Measurements from ENCODE around the gene CD300C. TPM values are rescaled to one million over a fixed set of nuclear protein-coding genes. Genes with fewer than 3 reads are reported as not detected.

Gene CD300C
- total RNA-seq, 1 experiment from 2014 or later, result not detected

GRCh38 chr17:74493331-74493833 lies 52.5 kb downstream of the CD300C start:
- no peak overlapping the region for H3K4me3 ChIP-seq (ENCODE audit: low read depth, low read length, poor library complexity, severe bottlenecking)
- no peaks in the 10 kb centered on the region for H3K4me1 ChIP-seq (ENCODE audit: insufficient read depth, low read length, poor library complexity, severe bottlenecking)
- H3K36me3 ChIP-seq (ENCODE audit: insufficient read depth, low read length, poor library complexity, severe bottlenecking), result no peaks in the 10 kb centered on the region
- H3K9me3 ChIP-seq (ENCODE audit: low read depth, low read length, poor library complexity, severe bottlenecking), result no peaks in the 10 kb centered on the region
- no TSS peak for BruUV-seq (replicated peaks)
- no peak for TF ChIP-seq EZH2 (IDR thresholded peaks at IDR 0.05; ENCODE audit: borderline replicate concordance, low read depth, low read length, poor library complexity, severe bottlenecking)
- TF ChIP-seq, protein P1, sequence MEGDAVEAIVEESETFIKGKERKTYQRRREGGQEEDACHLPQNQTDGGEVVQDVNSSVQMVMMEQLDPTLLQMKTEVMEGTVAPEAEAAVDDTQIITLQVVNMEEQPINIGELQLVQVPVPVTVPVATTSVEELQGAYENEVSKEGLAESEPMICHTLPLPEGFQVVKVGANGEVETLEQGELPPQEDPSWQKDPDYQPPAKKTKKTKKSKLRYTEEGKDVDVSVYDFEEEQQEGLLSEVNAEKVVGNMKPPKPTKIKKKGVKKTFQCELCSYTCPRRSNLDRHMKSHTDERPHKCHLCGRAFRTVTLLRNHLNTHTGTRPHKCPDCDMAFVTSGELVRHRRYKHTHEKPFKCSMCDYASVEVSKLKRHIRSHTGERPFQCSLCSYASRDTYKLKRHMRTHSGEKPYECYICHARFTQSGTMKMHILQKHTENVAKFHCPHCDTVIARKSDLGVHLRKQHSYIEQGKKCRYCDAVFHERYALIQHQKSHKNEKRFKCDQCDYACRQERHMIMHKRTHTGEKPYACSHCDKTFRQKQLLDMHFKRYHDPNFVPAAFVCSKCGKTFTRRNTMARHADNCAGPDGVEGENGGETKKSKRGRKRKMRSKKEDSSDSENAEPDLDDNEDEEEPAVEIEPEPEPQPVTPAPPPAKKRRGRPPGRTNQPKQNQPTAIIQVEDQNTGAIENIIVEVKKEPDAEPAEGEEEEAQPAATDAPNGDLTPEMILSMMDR (conservative IDR thresholded peaks at IDR 0.05; ENCODE audit: low read depth, low read length), result peak; percentile 85
- DNase-seq (ENCODE audit: low spot score), result peak; percentile 70
- POLR2A ChIA-PET (ENCODE audit: low non-redundant PET), result no interaction called here
- intact Hi-C loops (cut with micrococcal nuclease; ENCODE audit: unreplicated experiment), result loop anchor here (1.0 to 2.0 kb wide), 3 partner anchors 114 to 193 kb away; no protein-coding TSS in a partner anchor
- CTCF ChIA-PET, result no interaction called here
- H3K27ac ChIP-seq (ENCODE audit: low read depth, low read length, poor library complexity, severe bottlenecking), result no peak overlapping the region
- peaks cover 11% of the 10 kb centered on the region for H3K27me3 ChIP-seq (replicated peaks; ENCODE audit: insufficient read depth, low read depth, low read length, poor library complexity)

GRCh38 chr17:74491626-74492025 lies 54.3 kb downstream of the CD300C start:
- intact Hi-C loops (cut with micrococcal nuclease; ENCODE audit: unreplicated experiment), result loop anchor here (2.0 kb wide), 2 partner anchors 123 to 191 kb away; no protein-coding TSS in a partner anchor
- Histone ChIP-seq H3K9me3 (ENCODE audit: low read depth, low read length, poor library complexity, severe bottlenecking) (no peaks in the 10 kb centered on the region), H3K27me3 (replicated peaks; ENCODE audit: insufficient read depth, low read depth, low read length, poor library complexity) (peaks cover 11% of the 10 kb centered on the region), H3K27ac (ENCODE audit: low read depth, low read length, poor library complexity, severe bottlenecking) (no peak overlapping the region), H3K36me3 (ENCODE audit: insufficient read depth, low read length, poor library complexity, severe bottlenecking) (no peaks in the 10 kb centered on the region), H3K4me1 (ENCODE audit: insufficient read depth, low read length, poor library complexity, severe bottlenecking) (no peaks in the 10 kb centered on the region), H3K4me3 (ENCODE audit: low read depth, low read length, poor library complexity, severe bottlenecking) (no peak overlapping the region)
- DNase-seq (ENCODE audit: low spot score), result no peak
- no TSS peak for BruUV-seq (replicated peaks)
- ChIA-PET POLR2A (ENCODE audit: low non-redundant PET) (no interaction called here), CTCF (interaction anchor here (1.1 kb wide), 1 partner anchor 121 kb away, joined by 3 read pairs; no protein-coding TSS in a partner anchor)
- no peak for TF ChIP-seq EZH2 (IDR thresholded peaks at IDR 0.05; ENCODE audit: borderline replicate concordance, low read depth, low read length, poor library complexity, severe bottlenecking)
- TF ChIP-seq, protein P1 (conservative IDR thresholded peaks at IDR 0.05; ENCODE audit: low read depth, low read length), result no peak

Other genes with a start within 250 kb of the CD300C start
- not detected in 2 replicates for gene KIF19, start 219.9 kb downstream of the CD300C start, total RNA-seq (2021)
- gene BTBD17, start 184.2 kb downstream of the CD300C start, total RNA-seq (2021), result 3.3 and 3.4 TPM in 2 replicates
- gene GPR142, start 178.6 kb downstream of the CD300C start, total RNA-seq (2021), result 0.24 and 0.68 TPM in 2 replicates
- gene GPRC5C, start 114.0 kb downstream of the CD300C start, total RNA-seq (2021), result 0.57 TPM in 1 of 2 replicates, not detected in the other
- not detected in 2 replicates for gene CD300A, start 79.5 kb downstream of the CD300C start, total RNA-seq (2021)
- not detected in 2 replicates for gene CD300LB, start 14.6 kb downstream of the CD300C start, total RNA-seq (2021)
- not detected in 2 replicates for gene CD300H, start 21.4 kb upstream of the CD300C start, total RNA-seq (2021)
- gene CD300LD, start 46.2 kb upstream of the CD300C start, total RNA-seq (2021), result not detected in 2 replicates
- not detected in 2 replicates for gene CD300E, start 77.6 kb upstream of the CD300C start, total RNA-seq (2021)
- not detected in 2 replicates for gene CD300LF, start 166.8 kb upstream of the CD300C start, total RNA-seq (2021)
- gene RAB37, start 191.1 kb upstream of the CD300C start, total RNA-seq (2021), result not detected in 2 replicates
- 33.8 and 47.9 TPM in 2 replicates for gene NHERF1, start 202.5 kb upstream of the CD300C start, total RNA-seq (2021)
- gene NAT9, start 230.2 kb upstream of the CD300C start, total RNA-seq (2021), result 55.6 and 60.6 TPM in 2 replicates